Measurements from ENCODE around the gene STAU1. TPM values are rescaled to one million over a fixed set of nuclear protein-coding genes. Genes with fewer than 3 reads are reported as not detected.
A peak's percentile ranks its signal among the peaks of the same experiment; 100 is the strongest.

The STAU1 gene
- total and polyA plus RNA-seq, 2 of the 13 experiments (the other 11 are each of a cell fraction or from before 2014, with no cell fraction given), result 119 to 133 TPM

DNA sequence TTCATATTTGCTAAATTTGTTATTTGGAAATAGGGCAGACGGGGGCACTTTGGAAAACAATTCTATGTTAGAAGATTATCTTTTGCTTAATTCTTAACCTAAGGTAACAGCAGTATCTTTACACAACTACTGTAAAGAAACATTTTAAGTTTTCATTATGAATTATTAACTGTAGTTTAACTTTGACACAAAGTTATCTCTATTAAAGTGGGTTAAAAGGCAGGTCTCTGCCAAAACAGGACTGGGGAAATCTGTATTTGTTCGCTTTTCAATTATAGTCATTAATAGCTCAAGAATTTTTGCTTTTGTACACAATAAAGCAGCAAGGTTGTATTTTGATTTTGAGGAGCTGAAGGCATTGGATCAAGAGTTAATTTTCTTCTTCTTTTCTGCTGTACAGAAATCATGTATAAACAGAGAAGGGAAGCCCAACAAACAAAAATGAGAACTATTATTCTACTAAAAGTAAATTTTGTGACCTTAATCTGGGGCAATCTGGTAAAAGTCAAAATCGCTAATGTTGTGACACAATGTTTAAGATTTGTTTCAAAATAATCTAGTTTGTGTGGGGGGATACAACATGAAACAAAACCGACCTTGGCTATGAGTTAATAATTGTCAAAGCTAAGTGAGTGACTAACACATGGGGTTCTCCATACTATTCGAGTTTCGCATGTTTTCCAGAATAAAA is 2.9 kb downstream of the STAU1 start (continued):
- TF ChIP-seq, protein P1, sequence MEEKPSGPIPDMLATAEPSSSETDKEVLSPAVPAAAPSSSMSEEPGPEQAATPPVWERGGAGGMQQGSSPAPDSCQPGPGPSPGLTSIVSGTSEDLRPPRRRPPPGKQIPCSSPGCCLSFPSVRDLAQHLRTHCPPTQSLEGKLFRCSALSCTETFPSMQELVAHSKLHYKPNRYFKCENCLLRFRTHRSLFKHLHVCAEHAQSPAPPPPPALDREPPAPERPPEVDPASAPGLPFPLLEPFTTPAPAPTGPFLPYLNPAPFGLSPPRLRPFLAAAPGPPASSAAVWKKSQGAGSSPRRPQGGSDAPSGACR (CRISPR knock-in tag; IDR thresholded peaks at IDR 0.05), result no peak; the same call in 1 of the 2 replicates
- TF ChIP-seq ZNF672 (CRISPR knock-in tag; IDR thresholded peaks at IDR 0.05) (no peak), ZNF232 (CRISPR knock-in tag; IDR thresholded peaks at IDR 0.05; ENCODE audit: borderline replicate concordance) (no peak), ZNF782 (CRISPR knock-in tag; IDR thresholded peaks at IDR 0.05; ENCODE audit: borderline replicate concordance) (no peak), ZIK1 (CRISPR knock-in tag; IDR thresholded peaks at IDR 0.05; ENCODE audit: borderline replicate concordance, low read depth) (no peak), NFE2 (CRISPR knock-in tag; IDR thresholded peaks at IDR 0.05) (no peak), ZNF326 (CRISPR knock-in tag; IDR thresholded peaks at IDR 0.05; ENCODE audit: borderline replicate concordance) (no peak), CHD4 (IDR thresholded peaks at IDR 0.05; ENCODE audit: borderline replicate concordance, low read length) (no peak)
- TF ChIP-seq, protein P2, sequence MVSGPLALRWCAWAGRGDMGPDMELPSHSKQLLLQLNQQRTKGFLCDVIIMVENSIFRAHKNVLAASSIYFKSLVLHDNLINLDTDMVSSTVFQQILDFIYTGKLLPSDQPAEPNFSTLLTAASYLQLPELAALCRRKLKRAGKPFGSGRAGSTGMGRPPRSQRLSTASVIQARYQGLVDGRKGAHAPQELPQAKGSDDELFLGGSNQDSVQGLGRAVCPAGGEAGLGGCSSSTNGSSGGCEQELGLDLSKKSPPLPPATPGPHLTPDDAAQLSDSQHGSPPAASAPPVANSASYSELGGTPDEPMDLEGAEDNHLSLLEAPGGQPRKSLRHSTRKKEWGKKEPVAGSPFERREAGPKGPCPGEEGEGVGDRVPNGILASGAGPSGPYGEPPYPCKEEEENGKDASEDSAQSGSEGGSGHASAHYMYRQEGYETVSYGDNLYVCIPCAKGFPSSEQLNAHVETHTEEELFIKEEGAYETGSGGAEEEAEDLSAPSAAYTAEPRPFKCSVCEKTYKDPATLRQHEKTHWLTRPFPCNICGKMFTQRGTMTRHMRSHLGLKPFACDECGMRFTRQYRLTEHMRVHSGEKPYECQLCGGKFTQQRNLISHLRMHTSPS (CRISPR knock-in tag; IDR thresholded peaks at IDR 0.05; ENCODE audit: low read depth), result no peak
- TF ChIP-seq, protein P3, sequence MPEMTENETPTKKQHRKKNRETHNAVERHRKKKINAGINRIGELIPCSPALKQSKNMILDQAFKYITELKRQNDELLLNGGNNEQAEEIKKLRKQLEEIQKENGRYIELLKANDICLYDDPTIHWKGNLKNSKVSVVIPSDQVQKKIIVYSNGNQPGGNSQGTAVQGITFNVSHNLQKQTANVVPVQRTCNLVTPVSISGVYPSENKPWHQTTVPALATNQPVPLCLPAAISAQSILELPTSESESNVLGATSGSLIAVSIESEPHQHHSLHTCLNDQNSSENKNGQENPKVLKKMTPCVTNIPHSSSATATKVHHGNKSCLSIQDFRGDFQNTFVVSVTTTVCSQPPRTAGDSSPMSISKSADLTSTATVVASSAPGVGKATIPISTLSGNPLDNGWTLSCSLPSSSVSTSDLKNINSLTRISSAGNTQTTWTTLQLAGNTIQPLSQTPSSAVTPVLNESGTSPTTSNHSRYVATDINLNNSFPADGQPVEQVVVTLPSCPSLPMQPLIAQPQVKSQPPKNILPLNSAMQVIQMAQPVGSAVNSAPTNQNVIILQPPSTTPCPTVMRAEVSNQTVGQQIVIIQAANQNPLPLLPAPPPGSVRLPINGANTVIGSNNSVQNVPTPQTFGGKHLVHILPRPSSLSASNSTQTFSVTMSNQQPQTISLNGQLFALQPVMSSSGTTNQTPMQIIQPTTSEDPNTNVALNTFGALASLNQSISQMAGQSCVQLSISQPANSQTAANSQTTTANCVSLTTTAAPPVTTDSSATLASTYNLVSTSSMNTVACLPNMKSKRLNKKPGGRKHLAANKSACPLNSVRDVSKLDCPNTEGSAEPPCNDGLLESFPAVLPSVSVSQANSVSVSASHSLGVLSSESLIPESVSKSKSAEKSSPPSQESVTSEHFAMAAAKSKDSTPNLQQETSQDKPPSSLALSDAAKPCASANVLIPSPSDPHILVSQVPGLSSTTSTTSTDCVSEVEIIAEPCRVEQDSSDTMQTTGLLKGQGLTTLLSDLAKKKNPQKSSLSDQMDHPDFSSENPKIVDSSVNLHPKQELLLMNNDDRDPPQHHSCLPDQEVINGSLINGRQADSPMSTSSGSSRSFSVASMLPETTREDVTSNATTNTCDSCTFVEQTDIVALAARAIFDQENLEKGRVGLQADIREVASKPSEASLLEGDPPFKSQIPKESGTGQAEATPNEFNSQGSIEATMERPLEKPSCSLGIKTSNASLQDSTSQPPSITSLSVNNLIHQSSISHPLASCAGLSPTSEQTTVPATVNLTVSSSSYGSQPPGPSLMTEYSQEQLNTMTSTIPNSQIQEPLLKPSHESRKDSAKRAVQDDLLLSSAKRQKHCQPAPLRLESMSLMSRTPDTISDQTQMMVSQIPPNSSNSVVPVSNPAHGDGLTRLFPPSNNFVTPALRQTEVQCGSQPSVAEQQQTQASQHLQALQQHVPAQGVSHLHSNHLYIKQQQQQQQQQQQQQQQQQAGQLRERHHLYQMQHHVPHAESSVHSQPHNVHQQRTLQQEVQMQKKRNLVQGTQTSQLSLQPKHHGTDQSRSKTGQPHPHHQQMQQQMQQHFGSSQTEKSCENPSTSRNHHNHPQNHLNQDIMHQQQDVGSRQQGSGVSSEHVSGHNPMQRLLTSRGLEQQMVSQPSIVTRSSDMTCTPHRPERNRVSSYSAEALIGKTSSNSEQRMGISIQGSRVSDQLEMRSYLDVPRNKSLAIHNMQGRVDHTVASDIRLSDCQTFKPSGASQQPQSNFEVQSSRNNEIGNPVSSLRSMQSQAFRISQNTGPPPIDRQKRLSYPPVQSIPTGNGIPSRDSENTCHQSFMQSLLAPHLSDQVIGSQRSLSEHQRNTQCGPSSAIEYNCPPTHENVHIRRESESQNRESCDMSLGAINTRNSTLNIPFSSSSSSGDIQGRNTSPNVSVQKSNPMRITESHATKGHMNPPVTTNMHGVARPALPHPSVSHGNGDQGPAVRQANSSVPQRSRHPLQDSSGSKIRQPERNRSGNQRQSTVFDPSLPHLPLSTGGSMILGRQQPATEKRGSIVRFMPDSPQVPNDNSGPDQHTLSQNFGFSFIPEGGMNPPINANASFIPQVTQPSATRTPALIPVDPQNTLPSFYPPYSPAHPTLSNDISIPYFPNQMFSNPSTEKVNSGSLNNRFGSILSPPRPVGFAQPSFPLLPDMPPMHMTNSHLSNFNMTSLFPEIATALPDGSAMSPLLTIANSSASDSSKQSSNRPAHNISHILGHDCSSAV (CRISPR knock-in tag; IDR thresholded peaks at IDR 0.05; ENCODE audit: borderline replicate concordance), result no peak
- TF ChIP-seq, protein P4, sequence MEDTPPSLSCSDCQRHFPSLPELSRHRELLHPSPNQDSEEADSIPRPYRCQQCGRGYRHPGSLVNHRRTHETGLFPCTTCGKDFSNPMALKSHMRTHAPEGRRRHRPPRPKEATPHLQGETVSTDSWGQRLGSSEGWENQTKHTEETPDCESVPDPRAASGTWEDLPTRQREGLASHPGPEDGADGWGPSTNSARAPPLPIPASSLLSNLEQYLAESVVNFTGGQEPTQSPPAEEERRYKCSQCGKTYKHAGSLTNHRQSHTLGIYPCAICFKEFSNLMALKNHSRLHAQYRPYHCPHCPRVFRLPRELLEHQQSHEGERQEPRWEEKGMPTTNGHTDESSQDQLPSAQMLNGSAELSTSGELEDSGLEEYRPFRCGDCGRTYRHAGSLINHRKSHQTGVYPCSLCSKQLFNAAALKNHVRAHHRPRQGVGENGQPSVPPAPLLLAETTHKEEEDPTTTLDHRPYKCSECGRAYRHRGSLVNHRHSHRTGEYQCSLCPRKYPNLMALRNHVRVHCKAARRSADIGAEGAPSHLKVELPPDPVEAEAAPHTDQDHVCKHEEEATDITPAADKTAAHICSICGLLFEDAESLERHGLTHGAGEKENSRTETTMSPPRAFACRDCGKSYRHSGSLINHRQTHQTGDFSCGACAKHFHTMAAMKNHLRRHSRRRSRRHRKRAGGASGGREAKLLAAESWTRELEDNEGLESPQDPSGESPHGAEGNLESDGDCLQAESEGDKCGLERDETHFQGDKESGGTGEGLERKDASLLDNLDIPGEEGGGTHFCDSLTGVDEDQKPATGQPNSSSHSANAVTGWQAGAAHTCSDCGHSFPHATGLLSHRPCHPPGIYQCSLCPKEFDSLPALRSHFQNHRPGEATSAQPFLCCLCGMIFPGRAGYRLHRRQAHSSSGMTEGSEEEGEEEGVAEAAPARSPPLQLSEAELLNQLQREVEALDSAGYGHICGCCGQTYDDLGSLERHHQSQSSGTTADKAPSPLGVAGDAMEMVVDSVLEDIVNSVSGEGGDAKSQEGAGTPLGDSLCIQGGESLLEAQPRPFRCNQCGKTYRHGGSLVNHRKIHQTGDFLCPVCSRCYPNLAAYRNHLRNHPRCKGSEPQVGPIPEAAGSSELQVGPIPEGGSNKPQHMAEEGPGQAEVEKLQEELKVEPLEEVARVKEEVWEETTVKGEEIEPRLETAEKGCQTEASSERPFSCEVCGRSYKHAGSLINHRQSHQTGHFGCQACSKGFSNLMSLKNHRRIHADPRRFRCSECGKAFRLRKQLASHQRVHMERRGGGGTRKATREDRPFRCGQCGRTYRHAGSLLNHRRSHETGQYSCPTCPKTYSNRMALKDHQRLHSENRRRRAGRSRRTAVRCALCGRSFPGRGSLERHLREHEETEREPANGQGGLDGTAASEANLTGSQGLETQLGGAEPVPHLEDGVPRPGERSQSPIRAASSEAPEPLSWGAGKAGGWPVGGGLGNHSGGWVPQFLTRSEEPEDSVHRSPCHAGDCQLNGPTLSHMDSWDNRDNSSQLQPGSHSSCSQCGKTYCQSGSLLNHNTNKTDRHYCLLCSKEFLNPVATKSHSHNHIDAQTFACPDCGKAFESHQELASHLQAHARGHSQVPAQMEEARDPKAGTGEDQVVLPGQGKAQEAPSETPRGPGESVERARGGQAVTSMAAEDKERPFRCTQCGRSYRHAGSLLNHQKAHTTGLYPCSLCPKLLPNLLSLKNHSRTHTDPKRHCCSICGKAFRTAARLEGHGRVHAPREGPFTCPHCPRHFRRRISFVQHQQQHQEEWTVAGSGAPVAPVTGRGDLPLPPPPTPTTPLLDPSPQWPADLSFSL (CRISPR knock-in tag; IDR thresholded peaks at IDR 0.05), result peak; percentile 68; the same call in 1 of the 2 replicates
